Neural progenitor cell (in vitro differentiated cells): ENCODE results near the gene IL3RA.

Experiments used
- EZH2 ChIP-seq: fragments of 200-600 bp; sonication (generic); IDR thresholded peaks from 2 replicates; pipeline ENCODE4 v1.6.1; 2017; ENCODE audit warnings: antibody characterized with exemption, mild to moderate bottlenecking, moderate library complexity
- TF ChIP-seq, protein P1 (sequence below): fragments of 200-600 bp; sonication (generic); IDR thresholded peaks from 2 replicates; pipeline ENCODE4 v1.5.1; 2017; ENCODE audit warnings: antibody characterized with exemption, mild to moderate bottlenecking

DNA sequence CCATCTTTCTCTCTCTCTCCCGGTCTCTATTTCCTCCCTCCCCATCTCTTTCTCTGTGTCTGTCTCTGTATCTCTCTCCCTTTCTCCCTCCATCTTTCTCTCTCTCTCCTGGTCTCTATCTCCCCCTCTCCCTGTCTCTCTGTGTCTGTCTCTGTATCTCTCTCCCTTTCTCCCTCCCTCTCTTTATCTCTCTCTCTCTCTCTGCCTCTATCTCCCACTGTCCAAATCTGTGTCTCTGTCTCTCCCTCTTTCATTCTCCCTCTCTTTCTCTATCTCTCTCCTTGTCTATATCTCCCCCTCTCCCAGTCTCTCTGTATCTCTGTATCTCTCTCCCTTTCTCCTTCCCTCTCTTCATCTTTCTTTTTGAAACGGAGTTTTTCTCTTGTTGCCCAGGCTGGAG, 23.6 kb downstream of the IL3RA start:
- TF ChIP-seq, protein P1, sequence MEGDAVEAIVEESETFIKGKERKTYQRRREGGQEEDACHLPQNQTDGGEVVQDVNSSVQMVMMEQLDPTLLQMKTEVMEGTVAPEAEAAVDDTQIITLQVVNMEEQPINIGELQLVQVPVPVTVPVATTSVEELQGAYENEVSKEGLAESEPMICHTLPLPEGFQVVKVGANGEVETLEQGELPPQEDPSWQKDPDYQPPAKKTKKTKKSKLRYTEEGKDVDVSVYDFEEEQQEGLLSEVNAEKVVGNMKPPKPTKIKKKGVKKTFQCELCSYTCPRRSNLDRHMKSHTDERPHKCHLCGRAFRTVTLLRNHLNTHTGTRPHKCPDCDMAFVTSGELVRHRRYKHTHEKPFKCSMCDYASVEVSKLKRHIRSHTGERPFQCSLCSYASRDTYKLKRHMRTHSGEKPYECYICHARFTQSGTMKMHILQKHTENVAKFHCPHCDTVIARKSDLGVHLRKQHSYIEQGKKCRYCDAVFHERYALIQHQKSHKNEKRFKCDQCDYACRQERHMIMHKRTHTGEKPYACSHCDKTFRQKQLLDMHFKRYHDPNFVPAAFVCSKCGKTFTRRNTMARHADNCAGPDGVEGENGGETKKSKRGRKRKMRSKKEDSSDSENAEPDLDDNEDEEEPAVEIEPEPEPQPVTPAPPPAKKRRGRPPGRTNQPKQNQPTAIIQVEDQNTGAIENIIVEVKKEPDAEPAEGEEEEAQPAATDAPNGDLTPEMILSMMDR, result no peak
- TF ChIP-seq EZH2, result no peak
